Measurements from ENCODE around the gene BMERB1.

DNA sequence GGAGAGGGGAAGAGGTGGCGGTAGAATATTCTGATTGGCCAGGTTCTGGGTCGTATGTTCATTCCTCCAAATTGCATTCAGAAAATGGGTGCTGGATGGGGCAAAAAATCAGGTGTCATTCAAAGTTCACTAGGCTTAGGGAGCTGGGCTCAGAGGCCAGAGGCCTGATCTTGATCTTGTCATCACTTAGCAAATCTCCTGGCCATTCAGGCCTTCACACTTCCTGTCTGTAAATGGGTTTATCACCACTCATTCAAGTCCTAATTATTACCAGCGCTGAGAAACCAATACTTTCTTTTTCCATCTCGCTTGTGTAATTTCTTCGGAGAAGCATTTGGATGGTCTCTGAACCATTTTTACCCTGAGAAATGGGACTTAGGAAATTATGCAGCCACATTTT is 50.8 kb downstream of the BMERB1 start:
- TF ChIP-seq, protein P1, sequence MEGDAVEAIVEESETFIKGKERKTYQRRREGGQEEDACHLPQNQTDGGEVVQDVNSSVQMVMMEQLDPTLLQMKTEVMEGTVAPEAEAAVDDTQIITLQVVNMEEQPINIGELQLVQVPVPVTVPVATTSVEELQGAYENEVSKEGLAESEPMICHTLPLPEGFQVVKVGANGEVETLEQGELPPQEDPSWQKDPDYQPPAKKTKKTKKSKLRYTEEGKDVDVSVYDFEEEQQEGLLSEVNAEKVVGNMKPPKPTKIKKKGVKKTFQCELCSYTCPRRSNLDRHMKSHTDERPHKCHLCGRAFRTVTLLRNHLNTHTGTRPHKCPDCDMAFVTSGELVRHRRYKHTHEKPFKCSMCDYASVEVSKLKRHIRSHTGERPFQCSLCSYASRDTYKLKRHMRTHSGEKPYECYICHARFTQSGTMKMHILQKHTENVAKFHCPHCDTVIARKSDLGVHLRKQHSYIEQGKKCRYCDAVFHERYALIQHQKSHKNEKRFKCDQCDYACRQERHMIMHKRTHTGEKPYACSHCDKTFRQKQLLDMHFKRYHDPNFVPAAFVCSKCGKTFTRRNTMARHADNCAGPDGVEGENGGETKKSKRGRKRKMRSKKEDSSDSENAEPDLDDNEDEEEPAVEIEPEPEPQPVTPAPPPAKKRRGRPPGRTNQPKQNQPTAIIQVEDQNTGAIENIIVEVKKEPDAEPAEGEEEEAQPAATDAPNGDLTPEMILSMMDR (optimal IDR thresholded peaks at IDR 0.05 in 1 of 3, IDR thresholded peaks at IDR 0.05 in 1 of 3, conservative IDR thresholded peaks at IDR 0.05 in 1 of 3; ENCODE audit: extremely low read depth in 1 of 3, insufficient read depth in 2 of 3, low read length in 3 of 3), result no peak
- no peak for TF ChIP-seq EZH2 (IDR thresholded peaks at IDR 0.05; ENCODE audit: low read length)

Measured in keratinocyte (primary cell).